Right ventricle myocardium inferior (tissue), 1 donor: Measurements from ENCODE around the gene UBE2Q2. TPM values are rescaled to one million over a fixed set of nuclear protein-coding genes. Genes with fewer than 3 reads are reported as not detected.

Experiments
- ATAC-seq: fragments of 200-7000 bp; cut with Tn5 transposase; one replicate; pipeline ENCODE4 v1.9.1; 2020; ENCODE audit warnings: mild to moderate bottlenecking, moderate library complexity
- DNase-seq: peaks from one replicate; pipeline ENCODE4 v3.0.0; 2021; ENCODE audit errors: missing footprints
- intact Hi-C: fragments of 100-400 bp; cut with DNase I; formaldehyde crosslinking; loops from one replicate; pipeline ENCODE4 v1.11.0; 2022
- total RNA-seq: library from RNA; stranded (reverse); fragmentation: NEBNext Ultra II Directional; extraction: Animal tissue kit (Norgen Biotek cat#: 25700); gene quantifications from one replicate; pipeline ENCODE4 v1.2.1, GENCODE V29; 2021
- donor health status: DM: no; HTN: yes; CAD: no; lungs with severe emphysema.

The UBE2Q2 gene
- total RNA-seq, 1 donor from 2014 or later, result 24.8 TPM

- intact Hi-C loops, result no loop called here
- DNase-seq, result no peak
- ATAC-seq, result no peak
These were observed 103.8 kb downstream of the UBE2Q2 start for GRCh38 chr15:75947092-75947491.

DNA sequence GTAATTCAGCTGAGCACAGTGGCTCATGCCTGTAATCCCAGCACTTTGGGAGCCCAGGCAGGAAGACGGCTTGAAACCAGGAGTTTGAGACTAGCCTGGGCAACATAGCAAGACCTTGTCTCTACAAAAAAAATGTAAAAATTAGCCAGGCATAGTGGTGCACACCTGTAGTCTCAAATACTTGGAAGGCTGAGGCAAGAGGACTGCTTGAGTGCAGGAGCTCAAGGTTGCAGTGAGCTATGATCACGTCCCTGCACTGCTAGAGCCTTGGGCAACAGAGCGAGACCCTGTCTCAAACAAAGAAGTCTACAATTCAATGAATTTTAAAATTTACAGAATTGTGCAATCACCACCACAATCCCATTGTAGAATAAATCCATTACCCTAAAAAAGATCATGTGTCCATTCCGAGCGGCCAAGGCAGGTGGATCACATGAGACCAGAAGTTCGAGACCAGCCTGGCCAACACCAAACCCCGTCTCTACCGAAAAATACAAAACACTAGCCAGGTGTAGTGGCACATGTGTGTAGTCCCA lies 105.6 kb downstream of the UBE2Q2 start:
- ATAC-seq (no peak), DNase-seq (no peak)
- intact Hi-C loops, result no loop called here

Other genes starting within 250 kb of the UBE2Q2 start
- 19.4 TPM for gene SNUPN, start 217.7 kb upstream of the UBE2Q2 start, total RNA-seq
- gene IMP3, start 203.2 kb upstream of the UBE2Q2 start, total RNA-seq, result 43.3 TPM
- 13.3 TPM for gene SNX33, start 195.5 kb upstream of the UBE2Q2 start, total RNA-seq
- 7.8 TPM for gene CSPG4, start 130.6 kb upstream of the UBE2Q2 start, total RNA-seq
- 19.2 TPM for gene FBXO22, start 60.4 kb downstream of the UBE2Q2 start, total RNA-seq
- gene NRG4, start 169.0 kb downstream of the UBE2Q2 start, total RNA-seq, result not detected
- gene TMEM266, start 216.5 kb downstream of the UBE2Q2 start, total RNA-seq, result not detected